Measurements from ENCODE around the gene DISP3. TPM values are rescaled to one million over a fixed set of nuclear protein-coding genes. Genes with fewer than 3 reads are reported as not detected.

DISP3 gene
- total RNA-seq, 1 experiment from 2014 or later, result 1.1 TPM

DNA sequence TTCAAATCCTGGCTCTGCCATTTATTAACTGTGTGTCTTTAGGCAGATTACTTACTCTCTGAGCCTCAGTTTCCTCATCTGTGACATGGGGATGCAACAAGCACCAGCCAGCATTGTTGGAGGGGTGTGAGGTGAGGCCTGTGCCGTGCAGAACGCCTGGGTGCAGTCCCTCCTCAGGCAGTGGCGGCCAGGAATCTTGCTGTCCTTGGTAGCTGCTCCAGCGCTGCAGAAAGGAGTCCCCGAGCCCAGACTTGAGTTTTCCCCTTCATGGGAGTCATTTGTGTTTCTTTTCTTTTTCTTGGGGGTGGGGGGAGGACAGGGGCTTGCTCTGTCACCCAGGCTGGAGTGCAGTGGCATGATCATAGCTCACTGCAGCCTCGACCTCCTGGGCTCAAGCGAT is 46.6 kb downstream of the DISP3 start:
- Histone ChIP-seq H3K4me1 (ENCODE audit: control insufficient read depth, insufficient read depth, low read length) (no peaks in the 10 kb centered on the region), H3K27ac (ENCODE audit: low read length) (no peak overlapping the region), H3K4me3 (ENCODE audit: low read depth in 2 of 2, low read length in 2 of 2) (no peak overlapping the region), H3K27me3 (ENCODE audit: control insufficient read depth, insufficient read depth, low read length) (no peaks in the 10 kb centered on the region), H3K36me3 (ENCODE audit: control insufficient read depth, insufficient read depth, low read length) (no peaks in the 10 kb centered on the region), H3K9me3 (ENCODE audit: control insufficient read depth, insufficient read depth, low read depth, low read length) (no peaks in the 10 kb centered on the region)
- ChIA-PET CTCF (interaction anchor here (0.6 kb wide), 1 partner anchor 593 kb away, joined by 3 read pairs; no protein-coding TSS in a partner anchor), POLR2A (no interaction called here)
- TF ChIP-seq TCF7L2 (IDR thresholded peaks at IDR 0.05; ENCODE audit: low read depth, low read length) (no peak), SIN3A (IDR thresholded peaks at IDR 0.05; ENCODE audit: borderline replicate concordance, insufficient read depth, low read depth, low read length) (no peak), POLR2AphosphoS5 (IDR thresholded peaks at IDR 0.05; ENCODE audit: low read depth, low read length) (no peak), REST (IDR thresholded peaks at IDR 0.05; ENCODE audit: insufficient read depth in 1 of 2, low read depth in 2 of 2, low read length in 1 of 2) (no peak), CTCF (IDR thresholded peaks at IDR 0.05) (no peak)
- in situ Hi-C loops (cut with HindIII; ENCODE audit: low pct_unique_long_range_greater_than_20kb, low sequenced_read_pairs) (no loop called here), intact Hi-C loops (cut with micrococcal nuclease; ENCODE audit: unreplicated experiment) (no loop called here)
- no peak for DNase-seq (ENCODE audit: low read depth, low spot score)
- ATAC-seq, result no peak
- no TSS peak for BruUV-seq (replicated peaks)

GRCh38 chr1:11526071-11526895 is 47.3 kb downstream of the DISP3 start:
- H3K27ac ChIP-seq (ENCODE audit: low read length), result no peak overlapping the region
- CTCF ChIA-PET, result no interaction called here
- in situ Hi-C loops (cut with HindIII; ENCODE audit: low pct_unique_long_range_greater_than_20kb, low sequenced_read_pairs), result no loop called here
- no peaks in the 10 kb centered on the region for H3K9me3 ChIP-seq (ENCODE audit: control insufficient read depth, insufficient read depth, low read depth, low read length)
- intact Hi-C loops (cut with micrococcal nuclease; ENCODE audit: unreplicated experiment), result no loop called here
- TF ChIP-seq POLR2AphosphoS5 (IDR thresholded peaks at IDR 0.05; ENCODE audit: low read depth, low read length) (no peak), REST (IDR thresholded peaks at IDR 0.05; ENCODE audit: insufficient read depth in 1 of 2, low read depth in 2 of 2, low read length in 1 of 2) (no peak), TCF7L2 (IDR thresholded peaks at IDR 0.05; ENCODE audit: low read depth, low read length) (no peak), SIN3A (IDR thresholded peaks at IDR 0.05; ENCODE audit: borderline replicate concordance, insufficient read depth, low read depth, low read length) (no peak), CTCF (IDR thresholded peaks at IDR 0.05) (no peak)
- DNase-seq (ENCODE audit: low read depth, low spot score), result no peak
- ATAC-seq, result no peak
- no peaks in the 10 kb centered on the region for H3K4me1 ChIP-seq (ENCODE audit: control insufficient read depth, insufficient read depth, low read length)
- no peaks in the 10 kb centered on the region for H3K27me3 ChIP-seq (ENCODE audit: control insufficient read depth, insufficient read depth, low read length)
- no peak overlapping the region for H3K4me3 ChIP-seq (ENCODE audit: low read depth in 2 of 2, low read length in 2 of 2)
- H3K36me3 ChIP-seq (ENCODE audit: control insufficient read depth, insufficient read depth, low read length), result no peaks in the 10 kb centered on the region
- no TSS peak for BruUV-seq (replicated peaks)
- POLR2A ChIA-PET, result no interaction called here
